Measurements from ENCODE around the gene LMO4.

Gene LMO4

GRCh38 chr1:87327376-87328271, 1.1 kb upstream of the LMO4 start:
- no peak for DNase-seq (ENCODE audit: low read depth)

DNA sequence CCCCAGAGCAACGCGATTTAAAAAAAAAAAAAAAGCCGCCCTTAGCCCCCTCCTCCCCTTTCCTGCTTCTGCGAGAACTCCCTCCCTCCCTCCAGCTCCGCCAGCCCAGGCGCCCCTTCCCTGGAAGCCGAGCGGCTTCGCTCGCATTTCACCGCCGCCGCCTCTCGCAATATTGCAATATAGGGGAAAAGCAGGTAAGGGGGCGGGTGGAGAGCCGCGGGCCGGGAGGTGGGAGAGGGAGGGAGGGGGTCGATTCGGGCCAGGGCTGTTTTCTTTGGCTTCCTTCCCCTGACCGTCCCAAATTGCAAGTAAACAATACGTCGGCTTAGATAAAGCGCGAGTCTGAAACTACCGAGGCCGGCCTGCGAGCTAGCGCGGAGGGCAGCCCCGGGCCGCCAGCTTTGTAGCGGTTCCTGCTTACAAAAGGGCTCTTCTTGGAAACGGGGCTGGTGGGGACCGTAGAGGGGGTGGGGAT, 408 bp downstream of the LMO4 start:
- DNase-seq (ENCODE audit: low read depth) = no peak

DNA sequence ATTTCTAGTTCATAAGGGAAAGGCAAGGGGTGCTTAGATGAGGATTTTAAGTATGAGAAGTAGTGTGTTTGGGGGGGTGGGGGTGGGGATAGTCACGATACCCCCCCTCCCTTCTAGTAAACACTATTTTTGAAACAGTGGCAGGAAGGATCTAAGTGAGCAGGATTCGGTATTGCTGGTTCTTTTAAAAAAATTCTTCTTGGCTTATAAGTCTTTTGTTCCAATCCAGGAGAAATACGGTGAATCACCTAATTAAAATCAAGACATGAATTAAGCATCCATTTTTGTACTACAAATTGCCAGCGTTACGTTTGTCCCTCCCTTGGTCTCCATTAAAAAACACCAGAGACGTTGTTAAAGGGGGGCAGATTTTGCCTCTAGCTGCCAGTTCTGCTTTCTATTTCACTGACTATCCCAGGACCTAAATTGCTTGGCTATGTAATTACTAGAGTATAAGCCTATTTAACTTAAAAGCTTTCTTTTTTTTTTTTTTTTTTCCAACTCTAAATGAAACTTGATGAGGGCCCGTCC, 911 bp downstream of the LMO4 start:
- DNase-seq (ENCODE audit: low read depth) = no peak

GRCh38 chr1:87330057-87330884, 1.6 kb downstream of the LMO4 start:
- no peak for DNase-seq (ENCODE audit: low read depth)

GRCh38 chr1:87330885-87331364, 2.2 kb downstream of the LMO4 start:
- DNase-seq (ENCODE audit: low read depth) = no peak

- DNase-seq (ENCODE audit: low read depth) = peak; percentile 51
Measured at GRCh38 chr1:87331365-87332241, 2.9 kb downstream of the LMO4 start.

GRCh38 chr1:87333692-87334347, 5.1 kb downstream of the LMO4 start:
- no peak for DNase-seq (ENCODE audit: low read depth)

- no peak for DNase-seq (ENCODE audit: low read depth)
Measured at GRCh38 chr1:87334351-87335174, 5.9 kb downstream of the LMO4 start.

GRCh38 chr1:87335175-87335884, 6.7 kb downstream of the LMO4 start:
- DNase-seq (ENCODE audit: low read depth) = peak; percentile 59

GRCh38 chr1:87336623-87337067, 8.0 kb downstream of the LMO4 start:
- DNase-seq (ENCODE audit: low read depth) = no peak

GRCh38 chr1:87337606-87338005, 8.9 kb downstream of the LMO4 start:
- DNase-seq (ENCODE audit: low read depth) = no peak

- DNase-seq (ENCODE audit: low read depth) = no peak
Measured at GRCh38 chr1:87338566-87338965, 9.9 kb downstream of the LMO4 start.

GRCh38 chr1:87344231-87344630, 15.6 kb downstream of the LMO4 start:
- no peak for DNase-seq (ENCODE audit: low read depth)

DNA sequence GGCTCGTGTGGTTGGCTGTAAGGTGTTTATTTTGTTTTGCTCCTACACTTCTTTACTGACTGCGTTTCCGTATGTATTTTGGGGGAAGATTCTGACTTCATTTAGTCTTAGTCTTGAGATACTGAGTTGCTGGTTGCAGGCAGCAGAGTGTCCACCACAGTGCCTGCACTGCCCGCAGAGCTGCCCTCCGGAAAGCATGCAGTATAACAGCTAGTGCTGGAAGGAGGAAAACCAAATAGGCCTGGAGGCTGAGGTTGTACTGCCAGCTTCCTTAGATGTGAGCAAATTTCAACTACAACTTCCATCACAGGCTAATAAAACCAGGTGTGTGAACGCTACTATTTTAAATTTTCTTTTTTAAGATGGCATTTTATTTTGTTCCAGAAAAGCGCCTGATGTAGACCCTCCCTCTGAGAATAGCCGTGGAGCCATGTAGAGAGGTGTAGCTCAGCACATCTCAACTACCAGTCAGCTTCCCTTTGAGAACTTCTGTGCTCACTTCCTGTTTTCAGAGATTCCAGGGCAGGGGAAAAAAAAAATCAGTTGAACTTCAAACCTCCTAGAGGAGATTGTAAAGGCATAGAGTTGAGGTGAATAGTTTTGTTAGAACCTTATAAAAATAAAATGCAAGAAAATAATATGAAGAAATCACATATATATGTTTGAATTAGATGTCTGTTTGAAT, 17.6 kb downstream of the LMO4 start:
- no peak for DNase-seq (ENCODE audit: low read depth)

- DNase-seq (ENCODE audit: low read depth) = no peak
Measured at GRCh38 chr1:87348341-87349019, 19.8 kb downstream of the LMO4 start.

GRCh38 chr1:87349036-87349435, 20.4 kb downstream of the LMO4 start:
- no peak for DNase-seq (ENCODE audit: low read depth)

GRCh38 chr1:87355894-87356293, 27.2 kb downstream of the LMO4 start:
- DNase-seq (ENCODE audit: low read depth) = no peak

- DNase-seq (ENCODE audit: low read depth) = no peak
Measured at GRCh38 chr1:87356591-87356990, 27.9 kb downstream of the LMO4 start.
